ES-I3 (cell line): Measurements from ENCODE around the gene MYRIP.
"Not testable (repeated sequence)": the region's sequence is repeated elsewhere in the genome, so short reads cannot be mapped to it uniquely, and the experiment has no call there.

Experiments used
- H3K36me3 ChIP-seq: 2 replicates; pipeline ENCODE4 v1.6.1; 2013; ENCODE audit warnings: mild to moderate bottlenecking, low read length, control low read depth, moderate library complexity; ENCODE audit not compliant: insufficient read depth
- H3K4me1 ChIP-seq: 2 replicates; pipeline ENCODE4 v1.6.1; 2013; ENCODE audit warnings: mild to moderate bottlenecking, control low read depth, low read length; ENCODE audit not compliant: insufficient read depth
- H3K9ac ChIP-seq: 2 replicates; pipeline ENCODE4 v1.6.1; 2013; ENCODE audit warnings: low read depth, mild to moderate bottlenecking, low read length, moderate library complexity
- H3K9me3 ChIP-seq: 2 replicates; pipeline ENCODE4 v1.6.1; 2013; ENCODE audit warnings: mild to moderate bottlenecking, low read length, moderate library complexity; ENCODE audit not compliant: control insufficient read depth, insufficient read depth

The MYRIP gene

DNA sequence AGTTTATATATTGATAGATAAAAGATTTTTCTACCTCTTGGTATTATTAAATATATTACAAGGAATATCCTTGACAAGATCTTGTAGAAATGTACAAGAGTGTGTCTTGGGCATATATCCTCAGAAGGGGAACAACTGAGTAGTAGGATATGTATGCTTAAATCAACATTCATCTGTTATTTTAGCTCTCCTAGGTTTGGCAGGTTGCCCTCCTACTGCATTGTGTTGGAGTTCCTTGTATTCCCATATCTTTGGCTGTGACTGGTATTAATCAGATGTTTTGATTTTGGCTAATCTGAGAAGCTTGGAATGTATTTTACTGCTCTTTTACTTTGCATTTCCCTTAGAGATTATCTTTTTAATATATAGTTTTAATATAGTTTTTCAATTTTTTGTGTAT is 4.6 kb downstream of the MYRIP start:
- H3K9ac ChIP-seq, result no peak overlapping the region
- H3K9me3 ChIP-seq, result no peaks in the 10 kb centered on the region
- no peaks in the 10 kb centered on the region for H3K36me3 ChIP-seq
- H3K4me1 ChIP-seq, result no peaks in the 10 kb centered on the region

DNA sequence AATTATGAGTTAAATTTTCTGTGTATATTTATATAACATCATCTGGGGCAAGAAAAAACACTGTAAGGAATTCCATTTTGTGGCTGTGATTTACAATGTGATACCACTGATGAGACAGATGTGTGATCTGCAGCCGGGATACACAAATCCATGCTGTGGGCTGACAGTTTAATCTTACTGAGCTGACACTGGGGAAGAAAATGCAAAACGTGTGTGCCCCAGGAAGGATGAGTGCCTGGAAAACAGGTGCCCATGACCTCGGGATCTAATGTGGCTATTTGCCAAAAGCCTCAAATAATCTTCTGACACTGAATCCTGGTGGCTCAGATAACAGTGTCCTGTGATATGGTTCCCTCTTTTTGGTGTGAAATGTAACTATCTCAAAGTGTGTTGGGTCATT is 10.5 kb downstream of the MYRIP start:
- H3K4me1 ChIP-seq, result 0 out of 2 replicates have a peak, but pooled peaks cover 5% of the 10 kb centered on the region
- H3K9me3 ChIP-seq, result no peaks in the 10 kb centered on the region
- H3K36me3 ChIP-seq, result no peaks in the 10 kb centered on the region
- H3K9ac ChIP-seq, result no peak overlapping the region

DNA sequence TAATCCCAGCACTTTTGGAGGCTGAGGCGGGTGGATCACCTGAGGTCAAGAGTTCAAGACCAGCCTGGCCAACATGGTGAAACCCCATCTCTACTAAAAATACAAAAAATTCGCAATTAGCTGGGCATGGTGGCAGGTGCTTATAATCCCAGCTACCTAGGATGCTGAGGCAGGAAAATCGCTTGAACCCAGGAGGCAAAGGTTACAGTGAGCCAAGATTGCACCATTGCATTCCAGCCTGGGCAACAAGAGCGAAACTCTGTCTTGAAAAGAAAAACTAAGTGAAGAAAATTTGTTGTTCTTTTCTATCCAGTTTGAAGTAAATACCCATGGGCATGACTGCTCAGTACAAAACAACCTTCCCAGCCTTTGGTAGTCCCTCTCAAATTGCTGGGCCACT is 24.4 kb downstream of the MYRIP start:
- not testable (repeated sequence) for H3K36me3 ChIP-seq, H3K9me3 ChIP-seq, H3K9ac ChIP-seq, H3K4me1 ChIP-seq

DNA sequence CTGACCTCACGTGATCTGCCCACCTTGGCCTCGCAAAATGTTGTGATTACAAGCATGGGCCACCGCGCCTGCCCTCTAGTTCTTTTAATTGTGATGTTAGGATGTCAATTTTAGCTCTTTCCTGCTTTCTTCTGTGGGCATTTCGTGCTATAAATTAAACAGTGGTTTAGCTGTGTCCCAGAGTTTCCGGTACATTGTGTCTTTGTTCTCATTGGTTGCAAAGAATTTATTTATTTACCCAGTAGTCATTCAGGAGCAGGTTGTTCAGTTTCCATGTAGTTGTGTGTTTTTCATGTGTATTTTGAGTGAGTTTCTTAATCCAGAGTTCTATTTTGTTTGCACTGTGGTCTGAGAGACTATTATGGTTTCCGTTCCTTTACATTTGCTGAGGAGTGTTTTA is 30.1 kb downstream of the MYRIP start:
- Histone ChIP-seq H3K9me3 (no peaks in the 10 kb centered on the region), H3K4me1 (no peaks in the 10 kb centered on the region), H3K36me3 (no peaks in the 10 kb centered on the region), H3K9ac (no peak overlapping the region)

DNA sequence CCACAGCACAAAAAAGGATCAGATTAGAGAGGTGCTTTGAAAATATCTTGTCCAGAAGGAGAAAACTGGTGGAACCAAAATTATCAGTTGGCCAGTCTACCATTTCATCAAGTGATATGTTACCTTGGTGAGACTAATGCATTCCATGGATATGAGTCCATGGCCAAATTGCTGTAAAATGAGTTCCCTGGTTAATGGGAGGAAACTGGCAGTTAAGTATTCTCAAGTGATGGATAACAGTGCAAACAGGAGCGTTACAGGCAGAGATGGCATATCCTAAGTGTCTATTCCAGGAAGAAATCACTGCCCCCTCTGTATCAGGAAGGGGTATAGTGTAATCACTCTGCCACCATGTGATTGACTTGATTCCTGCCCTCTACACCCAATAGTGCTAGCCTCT is 34.0 kb downstream of the MYRIP start:
- H3K9me3 ChIP-seq, result no peaks in the 10 kb centered on the region
- H3K4me1 ChIP-seq, result no peaks in the 10 kb centered on the region
- no peaks in the 10 kb centered on the region for H3K36me3 ChIP-seq
- no peak overlapping the region for H3K9ac ChIP-seq

DNA sequence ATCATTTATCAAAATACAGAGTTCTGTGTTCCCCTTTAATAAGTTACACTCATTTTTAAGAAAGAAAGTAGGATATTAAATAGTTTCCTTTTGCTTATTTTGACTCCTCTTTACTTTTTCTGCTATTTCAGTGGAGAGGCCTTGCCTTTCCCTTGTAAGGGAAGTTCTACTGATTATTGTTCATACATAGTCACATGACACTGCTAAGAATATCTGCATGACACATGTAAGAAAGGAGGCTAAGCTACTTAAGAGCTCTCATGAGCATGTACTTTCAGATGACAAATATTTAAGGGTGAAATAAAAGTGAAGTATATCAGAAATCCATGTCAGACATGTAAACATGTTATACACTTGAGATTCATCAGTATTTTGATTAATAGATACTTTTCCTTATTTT is 39.0 kb downstream of the MYRIP start:
- no peak overlapping the region for H3K9ac ChIP-seq
- no peaks in the 10 kb centered on the region for H3K9me3 ChIP-seq
- H3K4me1 ChIP-seq, result no peaks in the 10 kb centered on the region
- H3K36me3 ChIP-seq, result no peaks in the 10 kb centered on the region

DNA sequence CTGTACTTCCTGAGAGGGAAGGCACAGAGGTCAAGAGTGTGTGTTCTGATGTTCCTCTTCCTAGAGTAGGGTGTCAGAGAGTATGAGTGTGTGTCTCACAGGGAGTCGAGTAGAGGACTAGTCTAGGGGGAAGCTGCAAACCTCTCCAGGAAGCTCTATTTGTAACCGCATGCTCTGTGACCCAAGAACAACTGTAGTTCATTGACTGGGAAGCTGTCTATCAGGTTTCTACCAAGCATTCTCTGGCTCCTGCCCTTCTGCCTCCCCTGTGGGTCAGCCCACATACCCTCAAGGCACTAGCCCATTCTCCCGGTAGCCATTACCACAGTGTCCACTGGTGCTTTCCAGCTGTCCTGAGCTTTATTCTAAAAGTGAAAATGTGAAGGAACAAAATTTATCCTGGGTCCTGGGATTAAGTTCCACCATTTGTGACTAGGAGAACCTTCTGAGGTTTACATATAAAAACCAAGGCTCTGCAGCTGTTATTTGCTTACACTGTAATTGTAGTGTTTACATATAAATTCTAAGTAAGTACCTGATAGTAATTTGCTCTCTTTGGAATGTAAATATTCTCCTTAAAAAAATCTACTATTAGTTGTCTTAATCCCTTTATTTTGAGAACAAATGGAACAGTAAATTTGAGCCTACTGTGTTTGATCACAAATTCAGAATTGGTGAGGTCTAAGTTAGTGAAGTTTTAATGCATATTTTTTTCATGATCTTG is 40.7 kb downstream of the MYRIP start:
- no peaks in the 10 kb centered on the region for H3K4me1 ChIP-seq
- H3K9me3 ChIP-seq, result no peaks in the 10 kb centered on the region
- H3K9ac ChIP-seq, result no peak overlapping the region
- H3K36me3 ChIP-seq, result no peaks in the 10 kb centered on the region

DNA sequence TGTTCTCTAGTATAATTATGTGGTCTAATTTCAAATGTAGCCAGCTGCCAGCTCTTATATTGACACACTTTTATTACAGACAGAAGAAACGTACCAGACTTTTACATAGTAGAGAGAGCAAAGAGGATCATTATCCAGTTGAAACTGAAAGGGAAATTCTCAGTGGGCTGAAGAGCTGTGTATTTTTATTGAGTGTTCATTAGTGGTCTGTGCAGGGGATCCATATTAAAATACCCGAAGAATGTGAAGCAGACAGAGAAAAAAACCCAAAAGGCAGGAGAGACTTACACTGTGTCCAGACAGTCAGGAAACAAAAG is 41.3 kb downstream of the MYRIP start:
- H3K9ac ChIP-seq, result no peak overlapping the region
- no peaks in the 10 kb centered on the region for H3K9me3 ChIP-seq
- H3K36me3 ChIP-seq, result no peaks in the 10 kb centered on the region
- H3K4me1 ChIP-seq, result no peaks in the 10 kb centered on the region

DNA sequence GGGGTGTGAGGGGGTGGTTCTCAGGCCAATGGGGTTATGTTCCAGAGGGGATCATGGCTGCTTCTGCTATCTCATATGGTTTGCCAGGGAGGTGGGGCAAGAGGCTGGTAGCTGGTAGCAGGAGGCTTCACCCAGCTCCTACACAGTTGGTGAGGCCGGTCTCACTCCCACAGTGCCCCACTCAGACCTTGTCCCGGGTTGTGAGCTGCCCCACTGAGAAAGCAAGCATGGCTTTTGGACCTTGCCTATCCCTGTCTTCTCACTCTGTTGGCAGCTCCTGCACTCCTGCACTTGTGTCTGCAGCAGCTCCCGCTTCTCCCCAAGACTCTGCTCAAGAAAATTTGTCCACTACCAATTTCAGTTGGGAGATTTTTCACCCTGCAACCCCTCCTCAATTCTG is 46.1 kb downstream of the MYRIP start:
- Histone ChIP-seq H3K36me3 (no peaks in the 10 kb centered on the region), H3K9me3 (no peaks in the 10 kb centered on the region; the same call in 1 of the 2 replicates), H3K4me1 (no peaks in the 10 kb centered on the region), H3K9ac (no peak overlapping the region)

DNA sequence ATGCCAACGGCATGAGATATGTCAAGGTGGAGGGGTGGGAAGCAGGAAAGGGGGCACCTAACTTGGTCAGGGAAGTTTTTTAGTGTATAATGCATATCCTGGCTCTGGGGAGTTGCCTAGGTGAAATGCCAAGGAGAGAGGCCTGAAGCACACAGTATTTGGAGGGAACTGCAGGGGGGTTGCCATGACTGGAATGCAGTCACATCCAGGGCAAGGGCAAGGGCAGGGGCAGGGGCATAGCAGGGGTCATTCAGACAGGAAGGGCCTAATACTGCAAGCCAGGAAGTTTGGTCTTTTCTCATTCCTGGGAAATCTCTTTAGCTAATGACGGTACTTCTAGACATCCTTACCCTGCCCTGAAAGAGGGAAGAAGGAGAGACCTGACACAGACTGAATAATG is 60.5 kb downstream of the MYRIP start:
- Histone ChIP-seq H3K9me3 (no peaks in the 10 kb centered on the region), H3K4me1 (peaks cover 9% of the 10 kb centered on the region; the same call in 1 of the 2 replicates), H3K36me3 (no peaks in the 10 kb centered on the region), H3K9ac (no peak overlapping the region)

DNA sequence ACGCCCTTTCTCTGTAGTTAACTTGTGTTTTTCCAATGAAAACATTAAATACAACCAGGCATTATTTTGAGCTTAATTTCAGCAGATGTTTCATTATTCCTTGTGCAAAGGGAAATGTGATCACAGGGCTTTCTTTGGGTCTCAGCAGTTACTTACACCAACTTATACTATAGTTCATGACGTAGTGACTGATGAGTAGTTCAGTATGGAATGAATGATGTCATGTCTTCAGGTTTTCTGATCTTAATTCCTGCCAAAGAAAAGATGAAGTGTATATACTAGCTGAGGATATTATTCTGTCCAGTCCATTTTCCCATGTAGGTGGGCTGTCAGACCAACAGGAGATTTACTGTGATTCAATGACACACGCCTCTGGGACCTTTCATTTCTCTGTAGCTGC is 61.3 kb downstream of the MYRIP start:
- Histone ChIP-seq H3K9me3 (no peaks in the 10 kb centered on the region), H3K36me3 (no peaks in the 10 kb centered on the region), H3K4me1 (peaks cover 9% of the 10 kb centered on the region; the same call in 1 of the 2 replicates), H3K9ac (no peak overlapping the region)

DNA sequence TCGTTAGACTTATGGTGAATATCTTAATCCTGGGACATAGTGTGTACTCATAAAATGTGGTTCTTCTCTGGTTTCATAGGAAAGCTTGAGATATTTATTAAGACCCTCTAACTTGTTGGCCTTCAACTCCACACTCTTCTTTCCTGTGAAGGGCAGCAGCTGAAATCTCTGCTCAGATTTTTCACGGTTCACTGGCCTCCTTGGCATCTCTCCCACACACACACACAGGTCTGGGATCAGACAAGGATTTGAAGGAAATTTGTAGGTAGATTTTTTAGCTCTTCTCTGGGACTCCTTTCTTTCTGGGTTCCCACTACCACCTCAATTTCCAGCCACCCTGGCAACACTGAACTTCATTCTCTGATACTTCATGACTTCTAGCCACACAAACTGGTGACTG is 70.2 kb downstream of the MYRIP start:
- Histone ChIP-seq H3K36me3 (no peaks in the 10 kb centered on the region), H3K9me3 (no peaks in the 10 kb centered on the region; the same call in 1 of the 2 replicates), H3K4me1 (no peaks in the 10 kb centered on the region), H3K9ac (no peak overlapping the region)

DNA sequence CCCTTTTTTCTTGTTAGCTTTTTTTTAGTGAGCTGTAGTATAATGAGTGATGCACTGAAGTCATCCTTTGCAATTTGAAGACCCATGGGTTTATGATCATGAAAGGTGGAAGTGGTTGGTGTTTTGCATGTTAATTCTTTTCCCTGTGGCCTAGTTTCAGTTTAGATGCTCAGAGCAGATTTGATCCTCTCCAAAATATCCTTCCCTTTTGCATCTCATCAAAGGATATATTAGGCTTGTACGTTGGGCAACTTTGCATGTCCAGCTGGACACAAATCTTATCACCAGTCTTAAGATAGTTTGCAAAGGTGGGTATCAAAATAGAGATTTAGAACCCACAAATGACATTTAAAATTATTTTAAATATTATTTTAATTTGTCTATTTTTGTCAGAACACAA is 72.7 kb downstream of the MYRIP start:
- Histone ChIP-seq H3K9me3 (no peaks in the 10 kb centered on the region; the same call in 1 of the 2 replicates), H3K36me3 (no peaks in the 10 kb centered on the region), H3K9ac (no peak overlapping the region), H3K4me1 (no peaks in the 10 kb centered on the region)

DNA sequence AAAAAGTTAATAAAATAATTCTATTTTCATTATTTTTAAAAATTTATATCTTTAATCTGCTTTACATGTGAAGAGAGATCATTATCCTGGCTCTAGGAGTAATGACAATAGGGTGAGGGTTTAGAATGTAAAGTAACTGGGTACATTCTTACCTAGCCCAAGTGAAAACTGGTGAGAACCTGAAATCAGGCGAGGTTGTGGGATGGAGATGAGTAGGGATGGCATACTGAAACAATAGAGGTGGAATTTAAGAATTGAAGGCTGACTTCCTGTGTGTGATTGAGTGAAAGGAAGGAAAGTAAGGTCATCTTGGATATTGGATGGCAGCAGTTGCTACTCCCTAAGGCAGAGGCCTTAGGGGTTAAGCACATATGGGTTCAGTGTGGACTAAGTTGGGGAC is 82.7 kb downstream of the MYRIP start:
- Histone ChIP-seq H3K36me3 (no peaks in the 10 kb centered on the region), H3K9ac (no peak overlapping the region), H3K9me3 (no peaks in the 10 kb centered on the region), H3K4me1 (peaks cover 11% of the 10 kb centered on the region; the same call in 1 of the 2 replicates)

DNA sequence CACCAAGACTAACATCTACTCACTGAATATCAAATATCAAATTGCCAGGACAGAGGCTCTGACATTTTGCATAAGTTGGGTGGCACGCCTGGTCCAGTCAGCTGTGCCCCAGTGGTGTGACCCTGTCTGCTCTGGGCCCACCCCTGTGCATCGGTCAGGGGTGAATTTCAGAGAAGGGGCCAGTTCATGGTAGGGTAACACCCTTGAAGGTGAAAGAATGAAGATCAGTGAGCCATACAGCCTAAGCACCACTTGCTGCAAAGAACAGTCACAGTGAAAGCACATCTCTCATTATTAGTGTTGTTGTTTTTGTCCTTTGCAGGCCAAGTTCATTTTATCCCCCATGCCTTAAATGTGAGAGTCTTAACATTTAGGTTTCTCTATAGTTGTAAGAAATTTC is 86.8 kb downstream of the MYRIP start:
- no peaks in the 10 kb centered on the region for H3K9me3 ChIP-seq
- no peak overlapping the region for H3K9ac ChIP-seq
- no peaks in the 10 kb centered on the region for H3K36me3 ChIP-seq
- H3K4me1 ChIP-seq, result peaks cover 16% of the 10 kb centered on the region; the same call in 1 of the 2 replicates
